Measurements from ENCODE around the gene SLC25A34. TPM values are rescaled to one million over a fixed set of nuclear protein-coding genes. Genes with fewer than 3 reads are reported as not detected.

Gene SLC25A34
- total and polyA plus RNA-seq, 5 donors = 3.0 to 8.1 (median 3.3) TPM

DNA sequence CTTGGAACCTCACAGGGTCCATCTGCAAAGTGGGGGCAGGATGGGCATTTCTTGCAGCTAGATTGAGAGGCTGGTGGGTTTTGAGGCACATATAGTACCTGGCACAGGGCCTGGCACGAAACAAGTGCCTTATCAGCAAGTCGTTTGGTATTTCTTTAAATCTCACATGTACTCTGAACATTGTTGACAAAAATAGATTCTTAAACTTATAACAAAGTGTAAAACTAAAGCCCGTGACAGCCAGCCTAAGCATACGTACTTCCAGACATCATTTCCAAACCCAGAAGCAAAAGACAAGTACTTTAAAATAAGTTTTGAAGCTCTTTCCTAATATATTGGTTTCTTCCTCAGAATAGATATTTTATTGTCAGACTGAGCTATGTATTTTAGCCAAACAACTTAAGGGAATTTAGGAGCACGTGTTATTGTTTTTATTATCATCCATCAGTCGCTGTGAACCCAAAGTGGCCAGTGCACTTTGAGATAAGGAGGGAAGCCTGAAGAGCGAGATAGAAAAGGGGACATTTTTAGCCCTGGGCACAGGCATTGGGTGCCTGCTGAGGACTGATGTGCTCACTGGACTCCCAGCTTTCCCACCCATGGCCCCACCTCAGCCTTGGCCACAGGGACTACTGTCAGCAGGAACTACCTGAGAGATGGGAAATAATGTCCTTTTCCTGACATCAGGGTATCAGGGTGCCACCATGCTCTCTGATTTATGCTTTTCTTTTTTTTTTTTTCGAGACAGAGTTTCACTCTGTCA lies 25.5 kb downstream of the SLC25A34 start:
- WGBS = 37% methylated on average over 8 of the region's 8 CpGs
- intact Hi-C loops (cut with DNase I) = no loop called here
- Histone ChIP-seq H3K27ac (ENCODE audit: low read length) (peak overlapping the region; percentile 90), H3K4me3 (ENCODE audit: low read length) (no peak overlapping the region), H3K27me3 (ENCODE audit: control insufficient read depth, insufficient read depth) (no peaks in the 10 kb centered on the region), H3K9me3 (ENCODE audit: control insufficient read depth, low read length) (no peaks in the 10 kb centered on the region), H3K4me1 (ENCODE audit: control insufficient read depth, insufficient read depth, low read length) (peaks cover 11% of the 10 kb centered on the region)
- ATAC-seq (peak; percentile 15 to 32), DNase-seq (peak in 1 of 3 donors; percentile 74)

DNA sequence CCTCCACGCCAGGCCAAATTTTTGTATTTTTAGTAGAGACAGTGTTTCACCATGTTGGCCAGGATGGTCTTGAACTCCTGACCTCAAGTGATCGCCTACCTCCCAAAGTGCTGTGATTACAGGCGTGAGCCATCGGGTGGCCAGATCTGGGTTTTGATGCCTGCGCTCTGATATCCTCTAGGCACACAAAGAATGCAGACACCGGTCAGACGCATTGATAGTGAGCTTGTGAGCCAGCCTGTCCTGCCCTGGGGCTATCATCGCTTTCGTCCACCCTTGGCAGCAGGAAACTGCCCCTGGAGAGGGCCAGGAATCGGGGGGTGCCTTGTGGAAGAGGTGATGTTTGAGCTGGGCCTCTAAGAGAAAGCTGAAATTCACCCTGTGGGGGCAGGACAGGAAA lies 26.5 kb downstream of the SLC25A34 start:
- intact Hi-C loops (cut with DNase I) = no loop called here
- Histone ChIP-seq H3K9me3 (ENCODE audit: control insufficient read depth, low read length) (no peaks in the 10 kb centered on the region), H3K4me3 (ENCODE audit: low read length) (no peak overlapping the region), H3K4me1 (ENCODE audit: control insufficient read depth, insufficient read depth, low read length) (peaks cover 11% of the 10 kb centered on the region), H3K27me3 (ENCODE audit: control insufficient read depth, insufficient read depth) (no peaks in the 10 kb centered on the region), H3K27ac (ENCODE audit: low read length) (peak overlapping the region; percentile 21)
- DNase-seq = no peak
- whole genome bisulfite sequencing = 57% methylated on average over 10 of the region's 10 CpGs
- no peak for ATAC-seq

DNA sequence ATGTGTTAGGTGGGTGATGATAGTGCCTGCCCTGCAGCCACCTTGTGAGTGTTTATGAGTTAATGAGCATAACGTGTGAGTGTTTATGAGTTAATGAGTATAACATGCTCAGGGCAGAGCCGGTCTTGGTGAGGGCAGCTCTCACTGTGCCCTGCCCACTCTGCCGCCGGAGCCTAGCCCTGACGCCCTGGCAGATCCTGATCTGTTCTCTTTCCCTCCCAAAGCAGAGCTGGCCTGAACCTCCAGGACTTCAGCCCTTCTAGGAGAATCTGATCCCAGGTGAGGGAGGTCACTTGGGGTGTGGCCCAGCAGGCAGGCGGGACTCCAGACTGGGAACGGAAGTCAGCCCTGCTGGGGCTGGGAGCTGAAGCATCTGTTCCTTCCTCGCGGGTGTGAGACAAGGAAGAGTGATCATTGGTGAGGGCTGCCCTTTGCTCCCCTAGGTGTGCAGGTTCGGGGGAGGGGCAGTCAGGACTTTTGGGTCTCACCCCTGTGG lies 28.3 kb downstream of the SLC25A34 start:
- Histone ChIP-seq H3K27me3 (ENCODE audit: control insufficient read depth, insufficient read depth) (no peaks in the 10 kb centered on the region), H3K4me3 (ENCODE audit: low read length) (no peak overlapping the region), H3K4me1 (ENCODE audit: control insufficient read depth, insufficient read depth, low read length) (peaks cover 11% of the 10 kb centered on the region), H3K9me3 (ENCODE audit: control insufficient read depth, low read length) (no peaks in the 10 kb centered on the region), H3K27ac (ENCODE audit: low read length) (peak overlapping the region; percentile 26)
- intact Hi-C loops (cut with DNase I) = no loop called here
- ATAC-seq = no peak
- 55% methylated on average over 10 of the region's 10 CpGs for WGBS
- no peak for DNase-seq

DNA sequence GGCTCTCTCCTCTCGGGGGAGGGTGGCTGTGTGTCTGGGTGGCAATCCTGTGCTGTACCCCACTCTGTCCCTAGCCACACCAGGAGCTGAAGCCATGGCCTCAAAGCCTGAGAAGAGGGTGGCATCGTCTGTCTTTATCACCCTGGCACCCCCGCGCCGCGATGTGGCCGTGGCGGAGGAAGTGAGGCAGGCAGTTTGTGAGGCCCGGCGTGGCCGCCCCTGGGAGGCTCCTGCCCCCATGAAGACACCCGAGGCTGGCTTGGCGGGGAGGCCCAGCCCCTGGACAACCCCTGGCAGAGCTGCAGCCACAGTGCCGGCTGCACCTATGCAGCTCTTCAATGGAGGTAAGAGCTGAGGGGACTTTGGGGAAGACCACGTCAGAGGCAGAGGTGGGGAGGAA lies 28.8 kb downstream of the SLC25A34 start:
- Histone ChIP-seq H3K27ac (ENCODE audit: low read length) (no peak overlapping the region), H3K27me3 (ENCODE audit: control insufficient read depth, insufficient read depth) (no peaks in the 10 kb centered on the region), H3K4me3 (ENCODE audit: low read length) (no peak overlapping the region), H3K4me1 (ENCODE audit: control insufficient read depth, insufficient read depth, low read length) (peaks cover 11% of the 10 kb centered on the region), H3K9me3 (ENCODE audit: control insufficient read depth, low read length) (no peaks in the 10 kb centered on the region)
- no peak for ATAC-seq
- no peak for DNase-seq
- intact Hi-C loops (cut with DNase I) = no loop called here
- 88% methylated on average over 15 of the region's 15 CpGs for WGBS

DNA sequence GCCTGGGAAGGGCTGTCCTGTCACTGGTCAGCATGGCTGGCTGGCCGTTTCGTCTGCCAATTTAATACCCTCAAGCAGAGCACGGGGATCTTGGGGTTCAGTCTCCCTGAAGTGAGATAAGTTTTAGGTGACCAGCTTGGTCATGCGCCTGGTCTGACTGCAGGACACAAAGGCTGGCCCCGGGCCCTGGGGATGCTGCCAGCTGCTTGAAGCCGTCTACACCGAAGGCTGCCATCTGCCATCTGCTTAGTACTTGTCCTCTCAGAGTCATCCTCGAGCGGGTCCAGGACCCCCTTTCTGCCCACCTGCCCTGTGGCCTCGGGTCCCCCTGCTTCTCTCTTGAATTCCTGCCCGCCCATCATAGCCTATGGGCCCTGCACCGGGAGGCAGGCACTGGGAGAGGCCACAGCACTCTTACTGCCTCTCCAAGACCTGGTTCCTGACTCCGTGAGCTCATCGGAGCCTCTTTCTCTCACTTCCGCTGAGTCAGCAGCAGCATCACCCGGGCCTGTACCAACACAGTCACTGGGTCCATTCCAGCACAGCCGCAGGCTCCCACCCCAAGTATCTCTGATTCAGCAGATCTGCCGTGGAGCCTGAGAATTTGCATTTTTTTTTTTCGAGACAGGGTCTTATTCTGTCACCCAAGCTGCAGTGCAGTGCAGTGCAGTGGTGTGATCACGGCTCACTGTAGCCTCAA lies 29.6 kb downstream of the SLC25A34 start:
- no peaks in the 10 kb centered on the region for H3K27me3 ChIP-seq (ENCODE audit: control insufficient read depth, insufficient read depth)
- WGBS = 66% methylated on average over 20 of the region's 20 CpGs
- no peak overlapping the region for H3K27ac ChIP-seq (ENCODE audit: low read length)
- ATAC-seq = no peak
- H3K4me3 ChIP-seq (ENCODE audit: low read length) = no peak overlapping the region
- peaks cover 11% of the 10 kb centered on the region for H3K4me1 ChIP-seq (ENCODE audit: control insufficient read depth, insufficient read depth, low read length)
- intact Hi-C loops (cut with DNase I) = no loop called here
- no peaks in the 10 kb centered on the region for H3K9me3 ChIP-seq (ENCODE audit: control insufficient read depth, low read length)
- DNase-seq = no peak

DNA sequence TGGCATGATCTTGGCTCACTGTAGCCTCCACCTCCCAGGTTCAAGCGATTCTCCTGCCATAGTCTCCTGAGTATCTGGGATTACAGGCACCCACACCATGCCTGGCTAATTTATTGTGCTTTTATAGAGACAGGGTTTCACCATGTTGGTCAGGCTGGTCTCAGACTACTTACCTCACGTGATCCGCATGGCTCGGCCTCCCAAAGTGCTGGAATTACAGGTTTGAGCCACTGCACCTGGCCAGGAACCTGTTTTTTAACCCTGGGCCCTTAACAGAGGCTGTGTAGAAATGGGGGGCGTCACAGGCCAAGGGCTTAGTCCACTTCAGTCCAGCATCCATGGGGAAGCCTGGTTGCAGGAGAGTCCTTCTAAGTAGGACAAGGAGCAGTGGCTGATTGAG lies 31.9 kb downstream of the SLC25A34 start:
- WGBS = 85% methylated on average over 5 of the region's 5 CpGs
- Histone ChIP-seq H3K4me3 (ENCODE audit: low read length) (no peak overlapping the region), H3K27ac (ENCODE audit: low read length) (no peak overlapping the region), H3K27me3 (ENCODE audit: control insufficient read depth, insufficient read depth) (no peaks in the 10 kb centered on the region), H3K4me1 (ENCODE audit: control insufficient read depth, insufficient read depth, low read length) (peaks cover 4% of the 10 kb centered on the region), H3K9me3 (ENCODE audit: control insufficient read depth, low read length) (no peaks in the 10 kb centered on the region)
- intact Hi-C loops (cut with DNase I) = no loop called here
- no peak for ATAC-seq
- DNase-seq = no peak

DNA sequence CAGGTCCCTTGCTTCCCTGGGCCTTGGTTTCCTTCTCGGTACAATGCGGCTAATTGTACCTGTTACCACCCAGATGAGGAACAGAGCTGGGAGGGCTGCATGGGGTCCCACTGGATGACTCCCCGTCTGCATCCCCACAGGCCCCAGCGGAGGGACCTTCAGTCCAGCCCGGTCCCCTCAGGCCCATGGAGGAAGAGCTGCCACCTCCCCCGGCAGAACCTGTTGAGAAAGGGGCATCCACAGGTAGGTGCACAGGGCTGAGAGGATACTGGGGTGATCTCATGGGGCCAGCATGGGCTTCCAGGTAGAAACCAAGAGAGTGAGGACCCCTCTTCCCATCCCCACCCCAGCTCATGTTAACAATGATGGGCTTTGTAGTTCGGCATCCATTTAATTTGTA lies 32.3 kb downstream of the SLC25A34 start:
- intact Hi-C loops (cut with DNase I) = no loop called here
- Histone ChIP-seq H3K4me1 (ENCODE audit: control insufficient read depth, insufficient read depth, low read length) (peaks cover 4% of the 10 kb centered on the region), H3K4me3 (ENCODE audit: low read length) (no peak overlapping the region), H3K9me3 (ENCODE audit: control insufficient read depth, low read length) (no peaks in the 10 kb centered on the region), H3K27me3 (ENCODE audit: control insufficient read depth, insufficient read depth) (no peaks in the 10 kb centered on the region), H3K27ac (ENCODE audit: low read length) (no peak overlapping the region)
- WGBS = 94% methylated on average over 7 of the region's 7 CpGs
- no peak for ATAC-seq
- no peak for DNase-seq

DNA sequence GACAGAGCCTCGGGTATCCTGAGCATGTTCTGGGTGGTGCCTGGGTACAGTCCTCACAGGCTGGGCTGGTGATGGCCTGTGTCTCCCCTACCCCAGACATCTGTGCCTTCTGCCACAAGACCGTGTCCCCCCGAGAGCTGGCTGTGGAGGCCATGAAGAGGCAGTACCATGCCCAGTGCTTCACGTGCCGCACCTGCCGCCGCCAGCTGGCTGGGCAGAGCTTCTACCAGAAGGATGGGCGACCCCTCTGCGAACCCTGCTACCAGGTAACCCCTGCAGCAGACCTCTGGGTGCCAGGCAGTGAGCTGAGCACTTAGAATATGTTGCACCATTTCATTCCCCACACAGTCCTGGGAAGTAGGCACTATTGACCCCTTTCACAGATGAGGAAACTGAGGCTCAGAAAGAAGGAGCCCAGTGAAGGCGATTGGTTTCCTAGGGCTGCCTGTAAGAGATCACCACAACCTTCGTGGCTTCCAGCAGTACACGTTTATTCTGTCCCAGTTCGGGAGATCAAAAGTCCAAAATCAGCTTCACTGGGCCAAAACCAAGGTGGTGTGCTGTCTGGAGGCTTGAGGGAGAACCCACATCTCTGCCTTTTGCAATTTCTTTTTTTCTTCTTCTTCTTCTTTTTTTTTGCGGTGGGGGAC lies 34.4 kb downstream of the SLC25A34 start:
- H3K4me1 ChIP-seq (ENCODE audit: control insufficient read depth, insufficient read depth, low read length) = no peaks in the 10 kb centered on the region
- intact Hi-C loops (cut with DNase I) = no loop called here
- no peak overlapping the region for H3K27ac ChIP-seq (ENCODE audit: low read length)
- no peak for DNase-seq
- no peaks in the 10 kb centered on the region for H3K27me3 ChIP-seq (ENCODE audit: control insufficient read depth, insufficient read depth)
- no peaks in the 10 kb centered on the region for H3K9me3 ChIP-seq (ENCODE audit: control insufficient read depth, low read length)
- no peak overlapping the region for H3K4me3 ChIP-seq (ENCODE audit: low read length)
- ATAC-seq = no peak
- WGBS = 94% methylated on average over 14 of the region's 14 CpGs

DNA sequence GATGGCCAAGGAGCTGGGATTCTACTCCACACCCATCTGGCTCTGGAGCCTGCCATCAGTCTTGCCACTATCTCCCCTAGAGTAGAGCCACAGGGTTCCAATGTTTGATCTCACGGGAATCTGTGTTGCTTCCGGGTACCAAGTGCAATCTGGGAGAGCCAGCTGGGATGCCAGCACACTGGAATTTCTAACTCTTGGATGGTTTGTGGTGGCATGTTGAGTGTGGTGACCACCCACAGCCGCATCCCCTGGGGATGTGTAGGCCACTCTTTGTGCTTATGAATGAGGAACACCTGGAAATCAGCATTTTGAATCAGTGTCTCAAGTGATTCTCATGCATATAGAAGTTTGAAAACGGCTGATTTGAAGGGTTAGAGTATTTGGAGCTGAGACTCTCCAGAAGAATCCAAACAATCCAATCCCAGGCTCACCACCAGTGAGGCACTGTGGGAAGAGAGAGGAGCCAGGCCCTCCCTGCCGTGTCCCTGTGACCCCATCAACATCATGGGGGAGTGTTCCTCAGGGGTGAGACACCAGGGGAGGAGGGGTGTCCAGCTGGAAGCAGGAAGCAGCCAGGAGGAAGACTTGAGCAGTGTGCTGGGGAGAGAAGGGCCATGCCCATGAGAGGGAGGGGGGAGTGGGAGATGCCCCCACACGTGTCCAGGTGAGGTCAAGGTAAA lies 35.9 kb downstream of the SLC25A34 start:
- H3K4me3 ChIP-seq (ENCODE audit: low read length) = no peak overlapping the region
- intact Hi-C loops (cut with DNase I) = no loop called here
- H3K9me3 ChIP-seq (ENCODE audit: control insufficient read depth, low read length) = no peaks in the 10 kb centered on the region
- ATAC-seq = no peak
- no peak for DNase-seq
- H3K27ac ChIP-seq (ENCODE audit: low read length) = no peak overlapping the region
- H3K27me3 ChIP-seq (ENCODE audit: control insufficient read depth, insufficient read depth) = no peaks in the 10 kb centered on the region
- WGBS = 67% methylated on average over 6 of the region's 6 CpGs
- no peaks in the 10 kb centered on the region for H3K4me1 ChIP-seq (ENCODE audit: control insufficient read depth, insufficient read depth, low read length)

DNA sequence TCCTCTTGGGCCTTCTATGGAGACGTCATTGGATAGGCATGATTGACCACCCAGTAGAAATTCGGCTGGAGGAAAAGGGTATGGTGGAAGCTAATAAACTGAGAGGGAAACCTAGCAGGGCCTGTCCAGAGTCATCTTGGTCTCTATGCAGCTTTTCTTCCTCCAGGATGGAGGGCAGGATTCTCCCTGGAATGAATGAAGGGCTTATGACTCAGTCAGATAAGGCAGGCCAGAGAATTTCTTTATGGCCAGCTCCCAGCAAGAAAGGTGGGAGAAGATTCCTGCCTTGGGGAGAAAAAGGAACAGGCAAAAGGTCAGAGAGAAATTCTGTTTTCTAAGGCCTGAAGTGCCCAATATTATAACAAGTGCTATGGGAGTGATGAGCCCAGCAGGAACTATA lies 39.6 kb downstream of the SLC25A34 start:
- Histone ChIP-seq H3K4me3 (ENCODE audit: low read length) (no peak overlapping the region), H3K9me3 (ENCODE audit: control insufficient read depth, low read length) (no peaks in the 10 kb centered on the region), H3K27ac (ENCODE audit: low read length) (no peak overlapping the region), H3K4me1 (ENCODE audit: control insufficient read depth, insufficient read depth, low read length) (no peaks in the 10 kb centered on the region), H3K27me3 (ENCODE audit: control insufficient read depth, insufficient read depth) (no peaks in the 10 kb centered on the region)
- DNase-seq (no peak), ATAC-seq (no peak)
- WGBS = 77% methylated on average over 2 of the region's 2 CpGs
- intact Hi-C loops (cut with DNase I) = no loop called here
